ENCODE measurements around the gene PTGR1.
"Not testable (repeated sequence)": the region's sequence is repeated elsewhere in the genome, so short reads cannot be mapped to it uniquely, and the experiment has no call there.

The PTGR1 gene

GRCh38 chr9:111599092-111599954 lies at the start of gene PTGR1:
Gene PTGR1, minus strand, starts transcription at chr9:111599647. Its CDS starts 2,225 bp downstream, at chr9:111597422.
- DNase-seq: no peak

- DNase-seq: no peak
Measured at GRCh38 chr9:111649016-111649415, 49.6 kb upstream of the PTGR1 start.

GRCh38 chr9:111648066-111648465 lies 48.6 kb upstream of the PTGR1 start:
- DNase-seq: no peak

DNA sequence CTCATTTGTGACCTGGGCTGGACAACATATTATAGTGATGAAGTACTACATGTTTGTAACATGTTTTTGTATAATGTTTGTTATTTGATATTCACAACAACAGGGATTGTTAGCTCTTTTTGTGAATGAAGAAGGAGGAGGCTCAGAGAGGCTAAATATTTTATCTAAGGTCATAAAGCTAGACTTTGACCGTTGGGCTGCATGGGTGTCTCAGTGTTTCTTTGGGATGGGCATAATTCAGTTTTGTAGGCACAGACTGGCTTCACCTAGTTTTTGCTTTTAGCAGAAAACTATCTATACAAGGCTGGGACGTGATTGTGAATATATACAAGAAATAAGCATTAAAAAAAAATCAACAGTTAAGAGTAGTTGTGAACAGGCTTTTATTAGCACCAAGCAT lies 47.0 kb upstream of the PTGR1 start:
- DNase-seq: no peak

DNA sequence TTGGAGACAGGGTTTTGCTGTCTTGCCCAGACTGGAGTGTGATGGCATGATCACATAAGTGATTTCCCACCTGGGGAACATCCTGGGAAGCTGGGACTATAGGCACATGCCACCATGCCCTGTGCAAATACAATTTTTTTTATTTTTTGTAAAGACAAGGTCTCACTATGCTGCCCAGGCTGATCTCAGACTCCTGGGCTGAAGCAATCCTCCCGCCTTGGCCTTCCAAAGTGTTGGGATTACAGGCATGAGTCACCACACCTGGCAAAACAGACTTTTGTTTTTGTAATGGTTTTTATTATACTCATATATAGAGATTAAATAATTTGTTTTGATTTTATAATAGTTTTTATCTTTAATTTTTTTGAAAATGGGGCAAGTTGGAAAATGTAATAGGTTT lies 46.4 kb upstream of the PTGR1 start:
- DNase-seq: no peak

GRCh38 chr9:111644195-111644772 lies 44.8 kb upstream of the PTGR1 start:
- no peak for DNase-seq

DNA sequence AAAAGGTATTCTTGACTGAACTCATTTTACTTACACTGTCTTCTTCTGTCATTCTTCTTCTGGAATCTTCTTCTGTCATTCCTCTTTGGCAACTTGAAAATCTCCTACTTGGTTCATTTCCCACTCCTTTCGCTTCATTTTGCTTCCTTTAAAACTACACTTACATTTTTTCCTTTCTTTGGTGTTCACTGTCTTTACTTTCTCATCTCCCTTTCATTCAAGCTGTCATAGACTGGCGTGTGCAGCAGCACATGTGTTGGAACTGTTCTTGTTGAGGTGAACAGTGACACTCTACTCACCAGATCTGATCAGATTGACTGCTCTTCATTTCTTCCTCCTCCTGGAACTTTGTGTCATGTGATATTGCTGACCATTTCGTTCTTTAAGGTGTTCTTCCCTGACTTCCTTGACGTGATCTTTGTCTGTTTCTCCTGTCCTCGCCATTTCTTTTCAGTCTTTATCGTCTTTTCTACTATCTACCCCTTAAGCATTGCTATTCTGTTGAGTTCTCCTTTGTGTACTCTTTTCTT lies 38.0 kb upstream of the PTGR1 start:
- DNase-seq: no peak

DNA sequence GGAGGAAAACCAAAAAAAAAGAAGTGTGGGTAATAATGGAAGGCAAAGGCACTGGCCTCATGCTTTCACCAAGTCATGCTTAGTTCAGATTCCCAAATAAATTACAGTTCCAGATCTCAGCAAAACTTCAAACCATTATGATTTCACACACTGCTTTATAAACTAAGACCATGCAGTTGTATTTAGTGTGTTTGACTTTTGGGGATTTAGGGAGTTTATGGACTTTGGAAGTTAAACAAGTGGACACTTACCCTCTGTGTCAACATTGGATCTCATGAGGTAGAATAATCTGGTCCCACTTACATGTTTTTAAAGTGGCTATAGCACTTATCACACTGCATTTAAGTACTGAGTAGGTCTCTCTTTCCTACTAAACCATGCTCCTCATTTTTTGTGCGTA lies 35.4 kb upstream of the PTGR1 start:
- DNase-seq: no peak

- no peak for DNase-seq
Measured at GRCh38 chr9:111633389-111633736, 33.9 kb upstream of the PTGR1 start.

DNA sequence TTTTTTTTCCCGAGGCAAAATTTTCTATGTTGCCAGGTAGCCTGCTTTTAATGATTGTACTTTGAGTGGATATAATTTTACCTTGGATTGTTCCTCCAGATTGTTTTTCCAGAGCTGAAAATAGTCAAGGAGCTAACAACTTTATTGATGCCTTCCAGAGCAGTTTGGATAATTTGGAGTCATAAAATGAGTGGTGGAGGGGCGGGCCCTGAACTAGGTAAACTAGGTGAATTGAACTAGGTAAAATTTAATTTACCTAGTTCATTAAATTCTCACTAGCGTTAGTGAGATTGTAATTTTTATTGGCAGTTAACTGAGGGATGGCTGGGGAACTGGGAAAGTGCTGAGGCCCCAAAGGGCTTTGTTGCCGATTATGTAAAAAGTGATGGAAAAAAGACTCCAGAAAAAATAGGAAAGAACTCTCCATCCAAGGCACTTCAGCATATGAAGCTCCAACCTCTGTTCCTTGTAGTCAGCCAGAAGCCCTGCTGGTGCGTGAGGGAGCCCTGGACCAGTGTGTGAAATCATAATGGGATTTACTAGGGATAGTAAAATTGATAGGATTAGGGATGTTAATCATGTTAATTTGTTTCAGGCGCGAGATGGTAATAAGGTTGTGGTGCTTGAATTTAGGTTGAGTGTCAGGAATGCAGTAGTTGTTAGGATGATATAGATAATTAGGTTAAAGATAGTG lies 33.4 kb upstream of the PTGR1 start:
- no peak for DNase-seq

DNA sequence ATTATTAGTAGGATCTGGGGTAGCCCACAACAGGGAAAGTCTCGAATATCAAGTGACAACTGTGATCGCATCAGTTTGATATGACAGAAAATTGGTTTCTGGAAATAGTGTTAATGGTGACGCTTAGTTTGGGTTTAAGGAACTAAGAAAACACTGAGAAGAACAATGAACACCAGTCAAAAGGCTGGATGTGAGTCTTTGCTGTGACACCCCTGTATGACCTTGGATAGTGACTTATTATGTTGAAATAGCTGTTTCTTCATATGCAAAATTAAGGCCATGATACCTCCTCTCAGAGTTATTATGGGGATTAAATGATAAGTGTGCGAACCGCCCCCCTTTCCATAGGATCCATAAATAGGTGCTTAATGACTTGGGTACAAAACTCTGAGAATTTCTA lies 32.6 kb upstream of the PTGR1 start:
- no peak for DNase-seq

GRCh38 chr9:111631214-111631971 lies 31.9 kb upstream of the PTGR1 start, which contains the start of gene DNAJC25:
Gene DNAJC25, plus strand, starts transcription at chr9:111631334. Its CDS starts 74 bp downstream, at chr9:111631408.
- DNase-seq: peak; percentile 99

DNA sequence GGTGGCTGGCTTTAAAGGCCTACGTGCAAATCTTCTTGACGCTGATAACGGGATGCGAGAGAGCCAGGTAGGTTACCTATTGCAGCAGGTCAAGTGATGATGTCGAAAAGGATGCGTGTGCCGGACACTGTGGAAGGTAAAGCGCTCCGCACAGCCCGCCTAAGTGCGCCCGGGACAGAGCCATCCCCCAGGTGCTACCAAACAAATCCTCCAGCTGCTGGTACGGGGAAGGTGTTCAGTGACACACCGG lies 31.4 kb upstream of the PTGR1 start:
- no peak for DNase-seq

- no peak for DNase-seq
Measured at GRCh38 chr9:111630182-111630963, 30.9 kb upstream of the PTGR1 start.

DNA sequence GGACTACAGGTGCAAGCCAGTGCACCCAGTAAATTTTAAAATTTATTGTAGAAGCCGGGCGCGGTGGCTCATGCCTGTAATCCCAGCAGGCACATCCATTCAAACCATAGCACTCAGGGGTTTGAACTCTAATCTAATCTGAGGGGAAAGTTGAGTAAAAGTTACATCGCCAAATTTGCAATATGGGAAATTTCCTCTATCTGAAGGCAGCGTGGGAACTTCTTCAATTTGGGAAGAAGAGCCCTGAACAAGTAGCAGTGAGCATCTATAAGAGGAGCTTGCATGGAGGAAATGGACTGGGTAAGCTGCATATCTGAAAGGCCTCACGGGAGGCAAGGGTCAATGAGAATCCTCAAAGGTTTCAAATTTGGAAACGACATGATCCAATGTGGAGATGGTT lies 29.0 kb upstream of the PTGR1 start:
- DNase-seq: no peak

- no peak for DNase-seq
Measured at GRCh38 chr9:111627260-111627963, 28.0 kb upstream of the PTGR1 start.

GRCh38 chr9:111622626-111623025 lies 23.2 kb upstream of the PTGR1 start:
- no peak for DNase-seq

DNA sequence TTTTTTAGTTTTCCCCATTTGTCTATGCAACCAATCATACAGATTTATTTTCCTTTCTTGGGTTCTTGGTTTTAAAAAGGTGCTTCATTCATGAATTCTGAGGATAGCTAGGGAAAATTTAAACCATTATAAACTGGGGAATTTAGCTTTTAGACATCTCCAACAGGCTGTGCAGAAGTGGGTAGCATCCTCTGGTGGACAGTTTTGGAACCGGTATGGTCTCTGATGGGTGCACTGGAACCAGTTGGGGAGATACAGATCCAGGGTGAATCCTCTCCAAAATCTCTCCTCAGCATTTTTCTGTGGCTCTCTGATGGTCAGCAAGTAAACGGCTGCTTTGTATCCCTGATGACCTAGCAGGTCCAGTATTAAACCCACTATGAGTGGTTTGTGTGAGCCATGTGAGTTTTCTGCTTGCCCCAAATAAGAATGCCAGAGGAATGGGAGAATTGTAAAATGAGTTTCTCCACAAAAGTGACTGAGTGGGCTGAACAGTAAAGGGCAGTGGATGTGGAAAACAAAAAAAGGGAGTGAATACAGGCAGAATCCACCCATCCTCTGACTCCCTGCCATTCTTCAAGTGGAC lies 22.5 kb upstream of the PTGR1 start:
- peak; percentile 69 for DNase-seq

DNA sequence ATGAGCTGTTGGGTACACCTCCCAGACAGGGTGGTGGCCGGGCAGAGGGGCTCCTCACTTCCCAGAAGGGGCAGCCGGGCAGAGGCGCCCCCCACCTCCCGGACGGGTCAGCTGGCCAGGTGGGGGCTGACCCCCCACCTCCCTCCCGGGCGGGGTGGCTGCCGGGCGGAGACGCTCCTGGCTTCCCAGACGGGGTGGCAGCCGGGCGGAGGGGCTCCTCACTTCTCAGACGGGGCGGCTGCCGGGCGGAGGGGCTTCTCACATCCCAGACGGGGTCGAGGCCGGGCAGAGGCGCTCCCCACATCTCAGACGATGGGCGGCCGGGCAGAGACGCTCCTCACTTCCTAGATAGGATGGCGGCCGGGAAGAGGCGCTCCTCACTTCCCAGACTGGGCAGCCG lies 17.9 kb upstream of the PTGR1 start:
- not testable (repeated sequence) for DNase-seq

DNA sequence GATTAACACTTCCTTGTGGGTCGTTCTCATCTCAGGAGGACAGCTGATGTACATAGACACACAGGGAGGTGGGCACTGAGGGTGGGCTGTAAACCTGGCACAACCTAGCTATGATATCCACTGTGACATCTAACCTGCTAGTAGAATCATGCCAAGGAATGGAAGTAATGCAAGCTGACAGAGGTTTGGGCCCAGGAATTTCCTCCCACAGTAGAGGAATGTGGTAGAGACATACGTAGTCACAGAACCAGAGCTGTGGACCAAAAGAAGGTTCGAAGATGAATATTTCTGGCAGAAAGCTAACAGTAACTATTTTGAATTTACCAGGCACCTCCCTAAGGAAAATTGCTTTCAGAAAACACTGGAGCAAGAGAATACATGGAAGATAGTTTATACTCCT lies 16.5 kb upstream of the PTGR1 start:
- DNase-seq: no peak

DNA sequence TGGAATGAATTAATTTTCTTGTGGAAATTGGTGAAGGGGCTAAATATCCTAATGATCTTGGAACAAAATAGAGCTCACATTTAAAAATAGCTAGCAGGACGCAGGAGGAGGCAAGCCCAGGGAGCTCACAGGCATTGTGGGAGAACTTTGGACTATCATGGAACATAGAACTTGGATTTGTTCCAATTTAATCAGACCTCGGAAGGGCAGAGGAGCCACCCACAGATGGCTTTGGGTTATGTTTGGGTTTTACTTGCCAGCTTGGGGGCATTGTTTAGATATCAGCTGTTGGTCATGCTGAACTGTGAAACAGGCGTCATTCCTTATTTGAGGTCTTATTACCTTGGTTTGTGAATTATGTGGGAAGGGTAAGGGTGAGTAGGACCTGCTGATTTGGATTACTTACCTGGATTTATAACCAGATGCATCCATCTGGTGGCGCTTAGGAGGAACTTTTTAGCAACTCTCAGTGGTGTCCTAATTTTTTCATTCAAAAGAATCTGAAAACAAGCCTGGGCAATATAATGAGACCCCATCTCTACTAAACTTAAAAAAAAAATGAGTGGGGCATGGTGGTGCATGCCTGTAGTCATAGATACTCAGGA lies 14.1 kb upstream of the PTGR1 start:
- DNase-seq: no peak
